Ectodermal cell (in vitro differentiated cells): ENCODE measurements around the gene FXYD7.
"Not testable (repeated sequence)": the region's sequence is repeated elsewhere in the genome, so short reads cannot be mapped to it uniquely, and the experiment has no call there.

Experiments
- H3K27ac ChIP-seq: 2 replicates; pipeline ENCODE4 v1.7.0; 2013; ENCODE audit warnings: mild to moderate bottlenecking, low read depth, low read length; ENCODE audit not compliant: insufficient read depth, poor library complexity, severe bottlenecking
- H3K27me3 ChIP-seq: 2 replicates; pipeline ENCODE4 v1.7.0; 2013; ENCODE audit warnings: mild to moderate bottlenecking, low read length; ENCODE audit not compliant: insufficient read depth, control insufficient read depth, poor library complexity, severe bottlenecking
- H3K36me3 ChIP-seq: one replicate; pipeline ENCODE4 v1.7.0; 2013; ENCODE audit warnings: low read length; ENCODE audit not compliant: control insufficient read depth, insufficient read depth
- H3K4me1 ChIP-seq: one replicate; pipeline ENCODE4 v1.7.0; 2013; ENCODE audit warnings: low read length; ENCODE audit not compliant: control insufficient read depth, insufficient read depth
- H3K4me3 ChIP-seq: 2 replicates; pipeline ENCODE4 v1.7.0; 2013; ENCODE audit warnings: low read depth, low read length, control low read depth; ENCODE audit not compliant: insufficient read depth
- H3K9me3 ChIP-seq: 2 replicates; pipeline ENCODE4 v1.7.0; 2013; ENCODE audit warnings: mild to moderate bottlenecking, low read length, moderate library complexity; ENCODE audit not compliant: control insufficient read depth
- WGBS, 2 experiments: methylation state at CpG; one replicate each; pipeline ENCODE4 v1.1.7; 2013; ENCODE audit warnings: missing lambda C conversion rate in 2 of 2; 5-methylcytosine and 5-hydroxymethylcytosine counted together

The FXYD7 gene

DNA sequence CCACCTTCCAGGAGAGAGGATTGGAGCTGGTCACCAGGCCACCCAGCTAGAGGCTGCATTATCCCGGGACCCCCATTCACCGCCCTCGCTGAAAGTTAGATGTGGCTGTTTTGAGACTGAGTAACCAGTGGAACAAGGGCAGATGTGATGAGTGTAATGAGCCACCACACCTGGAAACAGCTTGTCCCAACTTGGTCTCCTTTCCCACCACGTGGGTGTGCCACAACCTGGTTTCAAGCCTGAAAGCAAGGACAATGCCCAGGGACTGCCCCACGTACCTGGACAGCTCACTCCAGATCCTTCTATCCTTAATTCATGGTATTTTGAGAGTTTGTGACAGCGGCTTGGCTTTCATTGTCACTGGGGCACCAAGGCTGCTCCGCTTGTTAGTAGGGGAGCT is 15.2 kb upstream of the FXYD7 start:
- H3K4me1 ChIP-seq, result peaks cover 5% of the 10 kb centered on the region
- WGBS, 2 experiments, result 84 to 86% methylated on average over 7 of the region's 7 CpGs

DNA sequence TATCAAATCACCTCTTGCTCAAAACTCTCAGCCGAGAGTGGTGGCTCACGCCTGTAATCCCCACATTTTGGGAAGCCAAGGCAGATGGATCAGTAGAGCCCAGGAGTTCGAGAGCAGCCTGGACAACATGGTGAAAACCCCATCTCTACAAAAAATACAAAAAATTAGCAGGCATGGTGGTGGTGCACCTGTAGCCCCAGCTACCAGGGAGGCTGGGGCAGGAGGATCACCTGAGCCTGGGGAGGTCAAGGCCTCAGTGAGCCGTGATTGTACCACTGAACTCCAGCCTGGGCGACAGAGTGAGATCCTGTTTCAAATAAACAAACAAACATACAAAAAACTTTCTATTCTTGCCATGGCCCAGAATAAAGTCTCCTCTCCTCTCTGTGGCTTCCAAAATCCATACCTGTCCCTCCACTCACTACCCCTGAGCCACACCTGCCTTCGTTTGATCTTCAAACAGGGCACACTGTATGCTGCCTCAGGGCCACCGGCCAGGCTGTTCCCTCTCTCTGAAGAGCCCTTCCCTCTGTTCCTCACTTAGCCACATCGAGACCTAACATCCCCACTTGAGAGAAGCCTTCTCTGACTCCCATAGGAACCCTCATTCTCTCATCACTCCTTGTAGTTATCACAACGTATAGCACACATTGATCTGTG is 14.5 kb upstream of the FXYD7 start:
- Histone ChIP-seq H3K36me3 (no peaks in the 10 kb centered on the region), H3K4me1 (no peaks in the 10 kb centered on the region), H3K27me3 (no peaks in the 10 kb centered on the region), H3K27ac (no peak overlapping the region), H3K4me3 (no peak overlapping the region), H3K9me3 (no peaks in the 10 kb centered on the region)
- 91 to 93% methylated on average over 9 of the region's 9 CpGs for WGBS, 2 experiments

More for the DNA sequence above, 15.2 kb upstream of the FXYD7 start:
- Histone ChIP-seq H3K4me3 (no peak overlapping the region), H3K36me3 (no peaks in the 10 kb centered on the region), H3K9me3 (no peaks in the 10 kb centered on the region), H3K27me3 (no peaks in the 10 kb centered on the region), H3K27ac (no peak overlapping the region)

DNA sequence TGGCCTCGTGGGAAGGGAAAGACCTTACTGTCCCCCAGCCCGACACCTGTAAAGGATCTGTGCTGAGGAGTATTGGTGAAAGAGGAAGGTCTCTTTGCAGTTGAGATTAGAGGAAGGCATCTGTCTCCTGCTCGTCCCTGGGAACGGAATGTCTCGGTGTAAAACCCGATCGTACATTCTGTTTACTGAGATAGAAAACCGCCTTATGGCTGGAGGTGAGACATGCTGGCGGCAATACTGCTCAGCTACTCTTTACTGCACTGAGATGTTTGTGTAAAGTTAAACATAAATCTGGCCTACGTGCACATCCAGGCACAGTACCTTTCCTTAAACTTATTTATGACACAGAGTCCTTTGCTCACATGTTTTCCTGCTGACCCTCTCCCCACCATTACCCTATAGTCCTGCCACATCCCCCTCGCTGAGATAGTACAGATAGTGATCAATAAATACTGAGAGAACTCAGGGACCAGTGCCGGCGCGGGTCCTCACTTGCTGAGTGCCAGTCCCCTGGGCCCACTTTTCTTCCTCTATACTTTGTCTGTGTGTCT is 13.3 kb upstream of the FXYD7 start:
- WGBS, 2 experiments, result 88 to 90% methylated on average over 13 to 14 of the region's 14 CpGs
- H3K4me3 ChIP-seq, H3K9me3 ChIP-seq, H3K36me3 ChIP-seq, H3K27ac ChIP-seq, H3K27me3 ChIP-seq: not testable (repeated sequence)
- peaks cover 11% of the 10 kb centered on the region for H3K4me1 ChIP-seq

GRCh38 chr19:35130761-35131720 is 12.0 kb upstream of the FXYD7 start:
- Histone ChIP-seq H3K27me3 (no peaks in the 10 kb centered on the region), H3K4me3 (no peak overlapping the region), H3K36me3 (no peaks in the 10 kb centered on the region), H3K9me3 (no peaks in the 10 kb centered on the region), H3K27ac (no peak overlapping the region), H3K4me1 (peaks cover 21% of the 10 kb centered on the region)
- WGBS, 2 experiments, result 91 to 92% methylated on average over 31 of the region's 31 CpGs

GRCh38 chr19:35132254-35132653 is 10.8 kb upstream of the FXYD7 start:
- Histone ChIP-seq H3K4me1 (peaks cover 21% of the 10 kb centered on the region), H3K9me3 (no peaks in the 10 kb centered on the region), H3K27me3 (no peaks in the 10 kb centered on the region), H3K4me3 (no peak overlapping the region), H3K36me3 (no peaks in the 10 kb centered on the region), H3K27ac (no peak overlapping the region)

DNA sequence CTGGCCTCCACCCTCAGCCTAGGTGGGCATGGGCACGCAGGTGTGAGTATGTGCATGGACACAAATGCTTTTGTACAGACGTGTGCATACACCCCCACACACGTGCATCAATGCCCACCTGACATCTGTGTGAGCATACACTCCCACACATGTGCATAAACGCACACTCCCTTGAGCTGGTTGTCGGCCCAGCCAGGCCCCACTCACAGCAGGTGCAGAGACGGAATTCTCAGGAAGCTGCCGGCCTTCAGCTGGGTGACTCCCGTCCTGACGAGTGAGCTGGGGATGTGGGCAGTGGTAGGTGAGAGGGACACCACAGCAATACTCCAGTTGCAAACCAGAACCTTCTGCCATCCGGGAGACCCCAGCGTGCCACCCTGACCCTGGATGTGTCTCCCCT is 9.2 kb upstream of the FXYD7 start:
- H3K36me3 ChIP-seq, result no peaks in the 10 kb centered on the region
- H3K27me3 ChIP-seq, result no peaks in the 10 kb centered on the region
- H3K4me3 ChIP-seq, result no peak overlapping the region
- no peak overlapping the region for H3K27ac ChIP-seq
- WGBS, 2 experiments, result 88 to 91% methylated on average over 11 of the region's 11 CpGs
- no peaks in the 10 kb centered on the region for H3K9me3 ChIP-seq
- peaks cover 31% of the 10 kb centered on the region for H3K4me1 ChIP-seq

DNA sequence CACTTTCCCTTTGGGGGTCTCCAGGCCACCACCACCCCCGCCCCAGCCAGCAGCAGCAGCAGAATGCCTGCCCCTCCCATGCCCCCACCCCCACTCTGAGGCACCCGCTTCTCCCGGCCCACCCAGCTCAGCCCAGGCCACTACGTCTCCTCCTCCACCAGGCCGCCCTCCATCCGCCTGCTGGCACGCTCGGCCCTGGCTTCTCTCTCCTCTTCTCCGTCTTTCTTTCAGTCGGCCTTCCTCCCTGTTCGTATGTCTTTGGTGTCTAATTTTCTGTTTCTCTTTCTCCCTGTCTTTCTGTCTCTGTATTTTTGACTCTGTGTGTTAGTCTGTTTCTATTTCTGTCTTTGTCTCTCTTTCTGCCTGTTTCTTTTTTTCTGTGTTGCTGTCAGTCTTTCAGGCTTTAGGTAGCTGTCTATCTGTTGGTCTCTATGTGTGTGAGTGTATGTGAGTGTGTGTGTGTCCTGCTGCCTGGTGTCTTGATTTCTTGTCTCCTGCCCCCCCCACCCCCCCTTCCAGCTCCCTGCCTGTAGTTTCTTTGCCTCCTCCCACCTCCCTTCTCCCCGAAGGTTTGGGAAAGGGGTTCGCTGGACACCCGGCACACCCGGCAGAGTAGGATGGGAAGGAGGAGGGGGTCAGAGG is 8.3 kb upstream of the FXYD7 start, which contains the start of gene LGI4:
TSS of gene LGI4 (minus strand) at position 459 of the 642 bp plus-strand sequence. CDS start at position 80, 379 bp downstream.
- no peaks in the 10 kb centered on the region for H3K27me3 ChIP-seq
- peaks cover 40% of the 10 kb centered on the region for H3K4me1 ChIP-seq
- H3K36me3 ChIP-seq, result no peaks in the 10 kb centered on the region
- no peak within 1 kb of the TSS for H3K27ac ChIP-seq
- 55 to 57% methylated on average over 10 to 14 of the region's 15 CpGs for WGBS, 2 experiments
- peak within 1 kb of the TSS; percentile 17 for H3K4me3 ChIP-seq
- no peaks in the 10 kb centered on the region for H3K9me3 ChIP-seq

DNA sequence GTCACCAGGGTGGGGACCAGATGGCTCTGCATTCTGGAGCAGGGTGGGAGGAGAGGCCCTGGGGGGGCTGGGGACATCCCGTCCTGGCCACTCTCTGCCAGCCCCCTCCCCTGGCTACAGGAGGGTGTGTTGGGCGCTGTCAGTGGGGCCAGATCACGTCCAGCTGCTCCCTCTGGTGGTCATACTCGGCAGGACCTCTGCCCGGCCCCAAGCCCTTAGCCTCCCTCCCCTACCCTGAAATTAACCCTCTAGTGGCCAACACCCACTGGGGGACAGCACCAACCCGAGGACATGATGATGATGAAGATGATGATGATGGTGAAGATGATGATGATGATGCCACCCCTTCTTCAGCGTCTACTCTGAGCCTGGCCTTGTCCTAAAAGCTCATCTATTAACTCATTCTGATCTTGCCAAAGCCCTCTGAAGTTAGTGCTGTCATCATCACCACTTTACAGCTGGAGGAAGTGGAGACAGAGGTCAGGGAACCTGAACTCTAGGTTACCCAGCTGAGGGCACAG is 7.6 kb upstream of the FXYD7 start:
- Histone ChIP-seq H3K27me3 (no peaks in the 10 kb centered on the region), H3K27ac (no peak overlapping the region), H3K36me3 (no peaks in the 10 kb centered on the region), H3K4me3 (peak overlapping the region; percentile 17), H3K4me1 (peaks cover 47% of the 10 kb centered on the region), H3K9me3 (no peaks in the 10 kb centered on the region)
- 0% methylated on average over 6 to 7 of the region's 7 CpGs for WGBS, 2 experiments

- no peaks in the 10 kb centered on the region for H3K27me3 ChIP-seq
- H3K36me3 ChIP-seq, result no peaks in the 10 kb centered on the region
- H3K4me3 ChIP-seq, result no peak overlapping the region
- 88 to 90% methylated on average over 11 of the region's 11 CpGs for WGBS, 2 experiments
- H3K9me3 ChIP-seq, result no peaks in the 10 kb centered on the region
- peaks cover 53% of the 10 kb centered on the region for H3K4me1 ChIP-seq
- no peak overlapping the region for H3K27ac ChIP-seq
Observed at GRCh38 chr19:35136231-35136630, 6.8 kb upstream of the FXYD7 start.
